ENCODE data around the gene GBGT1. TPM values are rescaled to one million over a fixed set of nuclear protein-coding genes. Genes with fewer than 3 reads are reported as not detected.

The GBGT1 gene
- total RNA-seq, 1 donor: 5.6 TPM

DNA sequence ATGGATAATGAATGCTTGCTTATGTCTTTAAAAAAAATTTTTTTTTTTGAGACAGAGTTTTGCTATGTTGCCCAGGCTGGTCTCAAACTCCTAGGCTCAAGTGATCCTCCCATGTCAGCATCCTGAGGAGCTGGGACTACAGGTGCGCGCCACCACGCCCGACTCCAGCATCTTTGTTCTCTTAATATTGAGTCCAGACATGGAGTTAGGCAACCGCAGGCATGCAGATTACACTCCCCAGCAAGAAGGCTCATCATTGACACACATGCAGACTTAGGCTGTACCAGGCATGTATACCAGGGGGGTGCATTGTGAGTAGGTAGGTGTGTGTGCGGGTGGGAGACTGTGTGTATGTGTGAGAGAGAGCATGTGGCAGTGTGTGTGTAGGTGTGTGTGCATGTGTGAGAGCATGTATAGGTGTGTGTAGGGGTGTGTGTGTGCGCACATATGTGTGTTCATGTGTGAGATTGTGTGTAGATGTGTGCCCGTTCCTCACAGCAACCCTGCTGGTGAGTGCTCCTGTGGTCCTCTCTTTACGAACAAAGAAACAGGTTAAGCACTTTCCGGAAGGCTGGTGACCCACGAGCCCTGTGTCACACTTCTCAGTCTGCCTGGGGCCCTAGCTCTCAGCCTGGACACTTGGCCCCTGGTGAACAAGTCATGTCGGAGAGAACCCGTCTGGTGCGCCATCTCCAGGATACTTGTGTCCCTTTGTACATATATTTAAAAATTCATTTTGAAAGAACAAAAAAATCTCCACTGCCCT lies 39.2 kb upstream of the GBGT1 start:
- Histone ChIP-seq H3K4me3 (ENCODE audit: low read length) (no peak overlapping the region), H3K4me1 (ENCODE audit: insufficient read depth, low read length) (no peaks in the 10 kb centered on the region), H3K9me3 (ENCODE audit: low read depth, low read length) (no peaks in the 10 kb centered on the region), H3K27me3 (ENCODE audit: insufficient read depth, low read length) (no peaks in the 10 kb centered on the region)

DNA sequence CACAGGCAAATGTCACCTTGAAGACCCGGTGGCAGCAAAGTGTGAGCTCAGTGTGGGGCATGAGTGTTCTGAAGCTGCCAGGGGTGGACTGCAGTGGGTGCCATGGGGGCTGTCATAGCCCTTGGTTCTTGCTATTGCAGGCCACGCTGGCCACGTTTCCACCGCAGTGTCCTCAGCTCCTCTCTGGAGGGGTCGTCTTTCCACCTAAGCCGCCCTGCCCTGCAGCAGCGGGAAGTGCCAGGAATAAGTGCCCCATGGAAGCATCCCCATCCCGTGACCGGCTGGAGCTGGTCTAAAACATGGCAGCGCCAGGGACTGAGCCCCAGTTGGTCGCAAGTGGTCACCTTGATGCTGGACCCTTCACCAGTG lies 38.4 kb upstream of the GBGT1 start:
- no peak overlapping the region for H3K4me3 ChIP-seq (ENCODE audit: low read length)
- no peaks in the 10 kb centered on the region for H3K27me3 ChIP-seq (ENCODE audit: insufficient read depth, low read length)
- no peaks in the 10 kb centered on the region for H3K9me3 ChIP-seq (ENCODE audit: low read depth, low read length)
- no peaks in the 10 kb centered on the region for H3K4me1 ChIP-seq (ENCODE audit: insufficient read depth, low read length)

DNA sequence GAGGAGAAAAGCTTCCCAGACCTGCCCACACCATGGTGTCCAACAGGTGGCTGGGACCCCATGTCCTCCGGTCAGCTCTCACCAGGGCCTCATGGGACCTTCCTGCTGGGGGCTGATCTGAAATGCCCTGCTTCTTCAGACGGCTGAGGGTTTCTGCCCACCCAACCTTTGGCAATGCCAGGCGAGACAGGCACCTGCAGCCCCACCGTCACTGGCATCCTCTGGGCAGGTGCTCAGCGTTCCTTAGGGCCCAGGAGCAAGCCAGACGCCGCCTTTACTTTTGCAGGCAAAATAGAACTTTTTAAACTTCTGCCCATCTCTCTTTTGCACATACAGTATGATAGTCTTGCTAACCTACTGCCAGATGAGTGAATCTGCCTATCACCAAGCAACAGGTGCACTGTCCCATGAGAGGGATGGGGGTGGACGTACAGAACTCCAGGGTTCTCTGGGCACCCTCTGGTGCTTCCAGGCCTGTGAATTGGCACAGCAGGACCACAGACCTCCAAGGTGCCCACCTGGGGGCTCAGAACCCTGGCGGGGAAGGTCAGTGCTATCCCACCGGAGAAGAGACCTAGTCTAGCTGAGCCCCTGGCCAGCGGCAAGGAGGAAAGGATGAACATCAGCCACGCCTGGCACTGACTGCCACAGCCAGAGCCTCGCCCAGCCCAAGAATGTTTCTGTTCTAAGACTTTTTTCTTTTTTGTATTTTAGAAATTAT lies 37.9 kb upstream of the GBGT1 start:
- Histone ChIP-seq H3K27me3 (ENCODE audit: insufficient read depth, low read length) (no peaks in the 10 kb centered on the region), H3K4me3 (ENCODE audit: low read length) (no peak overlapping the region), H3K4me1 (ENCODE audit: insufficient read depth, low read length) (no peaks in the 10 kb centered on the region), H3K9me3 (ENCODE audit: low read depth, low read length) (no peaks in the 10 kb centered on the region)

DNA sequence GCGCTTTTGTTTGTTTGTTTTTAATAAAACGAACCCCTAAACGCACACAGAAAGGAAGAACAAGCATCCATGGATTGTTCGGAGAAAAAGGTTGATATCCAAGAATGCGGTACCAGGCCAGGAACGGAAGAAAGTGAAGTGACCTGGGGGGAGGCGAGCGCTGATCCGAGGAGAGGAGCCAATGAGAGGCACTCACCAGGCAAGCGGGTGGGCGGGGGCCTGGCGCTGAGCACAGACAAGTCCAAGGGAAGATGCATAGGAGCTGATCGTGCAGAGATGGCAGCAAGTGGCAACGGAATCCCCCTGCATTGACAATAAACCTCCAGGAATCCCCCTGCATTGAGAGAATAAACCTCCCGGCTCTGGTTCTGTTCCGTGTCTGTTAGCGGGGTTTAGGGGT lies 36.9 kb upstream of the GBGT1 start:
- no peaks in the 10 kb centered on the region for H3K4me1 ChIP-seq (ENCODE audit: insufficient read depth, low read length)
- H3K4me3 ChIP-seq (ENCODE audit: low read length): no peak overlapping the region
- H3K9me3 ChIP-seq (ENCODE audit: low read depth, low read length): no peaks in the 10 kb centered on the region
- H3K27me3 ChIP-seq (ENCODE audit: insufficient read depth, low read length): no peaks in the 10 kb centered on the region

DNA sequence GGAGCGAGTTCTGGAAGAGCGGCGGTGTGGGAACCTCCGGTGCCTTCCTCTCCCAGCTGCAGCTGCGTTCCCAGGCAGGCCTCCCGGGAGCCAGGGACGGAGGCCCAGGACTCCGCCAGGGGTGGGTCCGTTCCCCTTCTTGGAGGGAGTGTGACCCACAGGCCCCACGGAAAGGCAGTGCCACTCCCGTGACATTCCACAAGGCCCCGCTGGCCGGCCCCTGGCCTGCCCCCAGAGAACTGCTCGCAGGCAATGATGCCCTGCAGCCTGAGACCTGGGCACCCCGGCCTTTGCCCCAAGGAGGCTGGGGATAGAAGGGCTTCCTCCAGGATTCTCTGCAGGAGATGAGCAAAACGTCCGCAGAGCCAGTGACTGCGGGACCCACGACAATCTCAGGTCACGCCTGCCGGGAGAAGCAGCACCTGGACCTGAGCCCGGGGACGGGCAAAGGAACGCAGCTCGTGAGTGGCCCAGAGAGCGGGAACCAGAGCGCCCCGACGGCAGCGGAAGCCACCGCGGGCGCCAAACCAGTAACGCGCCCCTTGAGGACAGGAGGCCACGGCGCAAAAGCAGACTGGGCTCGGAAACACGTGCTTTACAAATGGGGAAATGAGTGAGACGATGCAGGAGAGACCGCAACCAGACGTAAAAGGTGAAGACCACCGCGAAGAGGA lies 36.1 kb upstream of the GBGT1 start:
- Histone ChIP-seq H3K4me1 (ENCODE audit: insufficient read depth, low read length) (no peaks in the 10 kb centered on the region), H3K27me3 (ENCODE audit: insufficient read depth, low read length) (peaks cover 3% of the 10 kb centered on the region), H3K9me3 (ENCODE audit: low read depth, low read length) (no peaks in the 10 kb centered on the region), H3K4me3 (ENCODE audit: low read length) (peak overlapping the region; percentile 21)

DNA sequence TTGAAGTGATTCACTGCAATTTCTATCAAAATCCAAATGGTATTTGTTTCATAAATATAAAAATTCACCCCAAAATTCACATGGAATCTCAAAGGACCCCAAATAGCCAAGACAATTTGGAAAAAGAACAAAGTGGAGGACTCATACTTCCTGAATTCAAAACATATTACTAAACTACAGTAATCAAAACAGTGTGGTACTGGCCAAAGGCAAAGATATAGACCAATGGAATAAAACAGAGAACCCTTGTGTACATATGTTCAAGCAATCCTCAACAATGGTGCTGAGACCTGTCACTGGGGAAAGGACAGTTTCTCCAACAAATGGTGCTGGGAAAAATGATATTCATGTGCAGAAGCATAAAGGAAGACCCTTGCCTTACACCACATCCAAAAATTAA lies 31.3 kb upstream of the GBGT1 start:
- H3K4me3 ChIP-seq (ENCODE audit: low read length): no peak overlapping the region
- no peaks in the 10 kb centered on the region for H3K4me1 ChIP-seq (ENCODE audit: insufficient read depth, low read length)
- H3K27me3 ChIP-seq (ENCODE audit: insufficient read depth, low read length): peaks cover 7% of the 10 kb centered on the region
- H3K9me3 ChIP-seq (ENCODE audit: low read depth, low read length): no peaks in the 10 kb centered on the region

DNA sequence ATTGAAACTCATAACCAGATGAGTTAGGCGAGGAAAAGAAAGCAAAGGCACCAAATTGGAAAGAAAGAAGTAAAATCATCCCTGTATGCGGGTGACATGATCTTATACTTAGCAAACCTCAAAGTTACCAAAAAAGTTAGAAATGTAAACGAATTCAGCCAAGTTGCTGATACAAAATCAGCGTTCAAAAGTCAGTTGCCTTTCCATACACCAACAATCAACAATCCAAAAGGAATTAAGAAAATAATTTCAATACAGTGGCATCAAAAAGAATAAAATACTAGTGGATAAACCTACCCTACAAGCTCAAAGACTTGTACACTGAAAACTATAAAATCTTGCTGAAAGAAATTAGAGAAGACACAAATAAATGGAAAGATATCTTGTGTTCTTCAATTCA lies 30.9 kb upstream of the GBGT1 start:
- Histone ChIP-seq H3K4me1 (ENCODE audit: insufficient read depth, low read length) (no peaks in the 10 kb centered on the region), H3K9me3 (ENCODE audit: low read depth, low read length) (no peaks in the 10 kb centered on the region), H3K27me3 (ENCODE audit: insufficient read depth, low read length) (peaks cover 7% of the 10 kb centered on the region)

DNA sequence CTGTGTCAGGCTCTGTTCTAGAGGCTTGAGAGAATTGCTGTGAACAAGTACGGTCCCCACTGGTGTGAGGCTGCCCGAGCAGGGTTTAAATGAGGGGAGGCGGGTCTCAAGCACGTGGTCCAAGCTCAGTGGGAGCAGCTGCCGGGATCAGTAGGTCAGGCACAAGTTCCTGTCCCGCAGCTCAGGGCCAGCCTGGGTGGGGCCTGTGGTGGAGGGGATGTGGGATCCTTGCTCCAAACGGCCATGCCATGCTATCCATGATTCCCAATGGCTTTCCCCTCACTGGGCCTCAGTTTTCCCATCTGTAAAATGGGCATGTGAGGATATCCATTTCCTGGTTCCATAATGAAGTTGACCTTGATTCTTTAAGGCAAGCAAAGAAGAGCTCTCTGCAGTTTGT lies 28.3 kb upstream of the GBGT1 start:
- Histone ChIP-seq H3K9me3 (ENCODE audit: low read depth, low read length) (no peaks in the 10 kb centered on the region), H3K4me3 (ENCODE audit: low read length) (no peak overlapping the region), H3K4me1 (ENCODE audit: insufficient read depth, low read length) (no peaks in the 10 kb centered on the region), H3K27me3 (ENCODE audit: insufficient read depth, low read length) (peaks cover 7% of the 10 kb centered on the region)

More for the DNA sequence above, 30.9 kb upstream of the GBGT1 start:
- H3K4me3 ChIP-seq (ENCODE audit: low read length): no peak overlapping the region

DNA sequence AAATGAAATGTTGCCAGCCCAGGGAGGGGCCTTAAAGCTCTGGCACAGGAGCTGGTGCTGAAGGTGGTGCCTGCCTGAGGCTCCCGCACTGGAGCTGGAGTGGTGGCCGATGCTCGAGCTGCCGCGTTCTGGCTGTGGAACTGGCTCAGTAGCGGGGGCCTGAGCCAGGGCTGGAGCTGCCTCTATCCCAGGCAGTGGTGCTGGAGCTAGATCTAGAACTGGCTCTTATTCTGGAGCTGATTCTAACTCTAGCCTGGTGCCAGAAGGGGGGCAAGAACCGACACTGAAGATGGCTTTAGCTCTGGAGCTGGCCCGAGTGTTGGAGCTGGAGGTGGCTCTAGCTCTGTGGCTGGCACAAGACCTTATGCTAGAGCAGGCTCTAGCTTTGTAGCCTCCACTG lies 26.1 kb upstream of the GBGT1 start:
- Histone ChIP-seq H3K4me3 (ENCODE audit: low read length) (no peak overlapping the region), H3K4me1 (ENCODE audit: insufficient read depth, low read length) (peaks cover 6% of the 10 kb centered on the region), H3K27me3 (ENCODE audit: insufficient read depth, low read length) (peaks cover 4% of the 10 kb centered on the region), H3K9me3 (ENCODE audit: low read depth, low read length) (no peaks in the 10 kb centered on the region)

DNA sequence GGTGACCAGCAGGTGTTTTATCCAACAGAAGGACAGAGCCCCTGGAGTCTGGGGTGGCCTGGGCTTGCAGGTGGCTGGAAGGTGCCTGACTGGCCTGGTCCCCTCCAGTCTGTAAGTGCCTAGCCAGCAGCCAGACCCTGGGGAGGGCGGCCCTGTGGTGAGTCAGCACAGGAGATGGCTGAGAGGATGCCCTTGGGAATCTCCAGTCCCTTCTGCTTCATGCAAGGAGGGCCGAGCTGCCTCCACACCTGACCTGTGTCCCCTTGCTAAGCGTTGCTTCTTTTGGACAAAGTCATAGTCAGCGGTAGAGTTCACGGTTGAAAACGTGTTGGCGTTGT lies 25.1 kb upstream of the GBGT1 start:
- Histone ChIP-seq H3K4me3 (ENCODE audit: low read length) (no peak overlapping the region), H3K27me3 (ENCODE audit: insufficient read depth, low read length) (no peaks in the 10 kb centered on the region), H3K4me1 (ENCODE audit: insufficient read depth, low read length) (peaks cover 6% of the 10 kb centered on the region), H3K9me3 (ENCODE audit: low read depth, low read length) (no peaks in the 10 kb centered on the region)

DNA sequence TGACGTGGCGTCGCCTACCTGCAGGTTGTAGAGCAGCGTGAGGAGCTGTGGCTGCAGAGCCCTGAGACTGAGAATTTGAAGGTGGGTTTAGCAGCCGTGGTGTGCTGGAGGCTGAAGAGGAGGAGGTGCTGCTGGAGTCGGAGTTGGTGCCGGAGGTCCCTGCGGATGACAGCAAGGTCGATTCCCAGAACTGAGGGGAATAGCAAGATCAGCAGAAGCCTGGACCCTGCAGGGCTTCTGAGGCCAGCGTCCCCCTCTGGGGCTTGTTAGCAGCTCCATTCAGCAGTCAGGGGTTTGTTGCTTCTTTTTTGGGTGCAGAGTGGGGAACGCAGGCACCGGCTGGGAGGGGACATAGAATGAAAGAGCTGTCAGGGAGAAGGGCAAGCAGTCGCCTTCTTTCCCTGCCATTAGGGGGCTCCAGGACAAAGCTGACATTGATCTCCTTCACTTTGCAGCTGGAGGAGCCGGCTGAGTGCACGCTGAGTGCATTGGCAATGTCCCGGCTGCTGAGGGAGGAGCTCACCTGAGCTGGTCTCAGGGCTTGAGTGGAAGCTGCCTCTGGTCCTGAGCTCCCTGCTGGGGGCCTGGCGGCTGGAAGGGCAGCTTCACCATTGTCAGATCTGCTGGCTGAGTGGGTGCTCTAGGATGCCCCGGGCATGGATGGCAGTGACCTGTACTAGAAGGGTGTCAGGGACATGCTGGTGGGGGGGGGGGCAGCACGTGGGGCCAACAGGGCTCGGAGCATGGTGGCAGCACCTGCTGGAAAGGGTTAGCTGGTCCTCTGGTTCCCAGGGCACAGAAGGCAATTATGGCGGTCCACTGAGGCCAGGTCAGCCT lies 24.5 kb upstream of the GBGT1 start:
- H3K9me3 ChIP-seq (ENCODE audit: low read depth, low read length): no peaks in the 10 kb centered on the region
- no peaks in the 10 kb centered on the region for H3K27me3 ChIP-seq (ENCODE audit: insufficient read depth, low read length)
- H3K4me3 ChIP-seq (ENCODE audit: low read length): no peak overlapping the region
- peaks cover 6% of the 10 kb centered on the region for H3K4me1 ChIP-seq (ENCODE audit: insufficient read depth, low read length)

DNA sequence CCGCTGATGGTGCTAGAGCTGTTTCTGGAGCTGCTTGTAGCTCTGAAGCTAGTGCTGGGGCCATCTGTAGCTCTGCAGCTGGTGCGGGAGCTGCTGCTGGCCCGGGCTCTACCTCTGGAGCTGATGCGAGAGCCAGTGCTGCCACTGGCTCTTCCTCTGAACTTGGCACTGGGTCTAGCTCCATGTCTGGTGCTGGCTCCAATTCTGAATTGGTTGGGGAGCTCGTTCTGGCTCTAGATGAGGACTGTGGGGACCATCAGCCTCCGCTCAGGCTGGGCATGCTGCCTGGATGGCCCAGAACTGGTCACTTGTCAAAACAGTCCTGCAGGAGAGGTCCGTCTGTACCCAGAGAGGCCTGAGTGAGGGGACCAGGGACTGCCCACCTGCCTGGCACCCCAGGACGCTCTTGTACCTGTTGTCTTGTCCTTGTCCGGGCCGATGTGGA lies 23.9 kb upstream of the GBGT1 start:
- peaks cover 6% of the 10 kb centered on the region for H3K4me1 ChIP-seq (ENCODE audit: insufficient read depth, low read length)
- no peaks in the 10 kb centered on the region for H3K27me3 ChIP-seq (ENCODE audit: insufficient read depth, low read length)
- H3K4me3 ChIP-seq (ENCODE audit: low read length): no peak overlapping the region
- H3K9me3 ChIP-seq (ENCODE audit: low read depth, low read length): no peaks in the 10 kb centered on the region

DNA sequence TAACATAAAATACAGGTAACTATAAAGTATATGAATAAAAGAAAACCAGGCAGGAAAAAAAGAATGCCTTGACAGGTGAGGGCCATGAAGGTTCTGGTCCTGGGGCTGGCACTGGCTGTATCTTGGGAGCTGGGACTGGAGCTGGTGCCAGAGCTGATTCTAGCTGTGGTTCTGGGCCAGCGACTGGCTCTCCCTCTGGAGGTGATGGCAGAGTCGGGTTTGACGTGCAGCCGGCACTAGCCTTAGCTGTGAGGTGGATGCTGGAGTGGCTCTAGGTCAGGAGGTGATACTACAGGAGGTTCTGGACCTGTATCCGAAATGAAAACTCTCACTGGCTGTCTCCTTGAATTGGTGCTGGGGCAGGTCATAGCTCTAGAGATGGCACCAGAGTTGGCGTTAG lies 23.0 kb upstream of the GBGT1 start:
- Histone ChIP-seq H3K4me3 (ENCODE audit: low read length) (no peak overlapping the region), H3K4me1 (ENCODE audit: insufficient read depth, low read length) (peaks cover 6% of the 10 kb centered on the region)

DNA sequence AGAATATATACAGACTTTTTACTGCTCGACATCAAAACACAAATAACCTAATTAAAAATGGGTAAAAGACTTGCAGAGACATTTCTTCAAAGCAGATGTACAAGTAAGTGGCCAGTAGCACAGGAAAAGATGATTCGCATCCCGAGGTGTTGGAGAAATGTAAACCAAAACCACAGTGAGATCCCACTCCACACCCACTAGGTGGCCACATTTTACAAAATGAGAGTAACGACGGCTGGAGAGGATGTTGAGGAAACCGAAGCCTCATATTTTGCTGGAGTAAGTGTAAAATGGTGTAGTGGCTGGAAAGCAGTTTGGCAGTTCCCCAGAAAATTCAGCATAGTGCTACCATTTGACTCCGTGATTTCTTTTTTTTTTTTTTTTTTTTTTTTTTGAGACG lies 21.3 kb upstream of the GBGT1 start:
- Histone ChIP-seq H3K4me1 (ENCODE audit: insufficient read depth, low read length) (peaks cover 6% of the 10 kb centered on the region), H3K9me3 (ENCODE audit: low read depth, low read length) (no peaks in the 10 kb centered on the region), H3K27me3 (ENCODE audit: insufficient read depth, low read length) (no peaks in the 10 kb centered on the region), H3K4me3 (ENCODE audit: low read length) (no peak overlapping the region)

More for the DNA sequence above, 23.0 kb upstream of the GBGT1 start:
- no peaks in the 10 kb centered on the region for H3K9me3 ChIP-seq (ENCODE audit: low read depth, low read length)
- H3K27me3 ChIP-seq (ENCODE audit: insufficient read depth, low read length): no peaks in the 10 kb centered on the region

DNA sequence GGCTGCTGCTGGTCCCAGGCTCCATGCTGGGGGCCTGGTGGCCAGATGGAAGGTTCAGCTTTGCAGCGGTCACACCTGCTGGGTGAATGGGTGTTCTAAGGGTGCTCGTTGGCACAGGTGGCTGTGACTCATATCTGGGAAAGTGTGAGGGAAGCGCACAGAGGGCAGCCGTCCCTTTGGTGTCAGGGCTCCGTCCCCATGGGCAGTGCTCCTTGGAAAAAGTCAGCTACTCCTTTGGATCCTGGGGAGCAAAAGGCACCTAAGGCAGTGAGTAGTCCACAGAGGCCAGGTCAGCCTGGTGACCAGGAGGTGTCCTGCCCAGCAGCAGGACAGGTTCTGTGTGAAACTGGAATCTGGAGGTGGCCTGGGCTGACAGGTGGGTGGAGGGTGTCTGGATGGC lies 18.4 kb upstream of the GBGT1 start:
- H3K4me1 ChIP-seq (ENCODE audit: insufficient read depth, low read length): peaks cover 6% of the 10 kb centered on the region
- H3K4me3 ChIP-seq (ENCODE audit: low read length): no peak overlapping the region
- H3K9me3 ChIP-seq (ENCODE audit: low read depth, low read length): no peaks in the 10 kb centered on the region
- H3K27me3 ChIP-seq (ENCODE audit: insufficient read depth, low read length): no peaks in the 10 kb centered on the region

Measured in mononuclear cell (primary cell).